Liver (tissue), 9 donors: ENCODE data around the gene DRAP1. TPM values are rescaled to one million over a fixed set of nuclear protein-coding genes. Genes with fewer than 3 reads are reported as not detected.
A peak's percentile ranks its signal among the peaks of the same experiment; 100 is the strongest.

Experiments used
- DNase-seq: peaks from one replicate; pipeline ENCODE4 v3.0.0-alpha.2; 2017; ENCODE audit warnings: low spot score
- H3K27ac ChIP-seq, 2 donors: one replicate each; pipeline ENCODE4 v1.7.0; 2013; ENCODE audit warnings: inconsistent platforms in 2 of 2, low read length in 2 of 2, control low read depth in 1 of 2, low read depth in 1 of 2, mild to moderate bottlenecking in 1 of 2
- H3K27me3 ChIP-seq, 4 donors: one replicate each; pipeline versions ENCODE4 v1.6.1 to v1.7.0; 2013; ENCODE audit warnings: low read length in 3 of 4, inconsistent platforms in 1 of 4, mild to moderate bottlenecking in 1 of 4, moderate library complexity in 1 of 4; ENCODE audit not compliant: control insufficient read depth in 4 of 4, insufficient read depth in 4 of 4
- H3K36me3 ChIP-seq, 4 donors: one replicate each; pipeline versions ENCODE4 v1.6.1 to v1.7.0; 2013; ENCODE audit warnings: low read length in 3 of 4, mild to moderate bottlenecking in 3 of 4, low read depth in 1 of 4, moderate library complexity in 1 of 4; ENCODE audit not compliant: control insufficient read depth in 4 of 4, insufficient read depth in 3 of 4
- H3K4me1 ChIP-seq, 4 donors: one replicate each; pipeline versions ENCODE4 v1.6.1 to v1.7.0; 2013; ENCODE audit warnings: low read length in 3 of 4, mild to moderate bottlenecking in 3 of 4, moderate library complexity in 1 of 4; ENCODE audit not compliant: control insufficient read depth in 4 of 4, insufficient read depth in 4 of 4
- H3K4me3 ChIP-seq, 3 donors: one replicate each; pipeline versions ENCODE4 v1.6.1 to v1.7.0; 2013; ENCODE audit warnings: low read length in 3 of 3, control low read depth in 1 of 3, low read depth in 1 of 3, mild to moderate bottlenecking in 1 of 3
- H3K9ac ChIP-seq, 2 donors: one replicate each; pipeline ENCODE4 v1.7.0; 2013; ENCODE audit warnings: low read length in 2 of 2, mild to moderate bottlenecking in 2 of 2, moderate library complexity in 2 of 2, control low read depth in 1 of 2, low read depth in 1 of 2
- H3K9me3 ChIP-seq, 4 donors: one replicate each; pipeline versions ENCODE4 v1.6.1 to v1.7.0; 2013; ENCODE audit warnings: low read length in 3 of 4; ENCODE audit not compliant: control insufficient read depth in 4 of 4
- ATF3 ChIP-seq: IDR thresholded peaks from 2 replicates; pipeline ENCODE4 v1.6.1; 2016; ENCODE audit warnings: antibody characterized with exemption
- CTCF ChIP-seq: fragments of 150-350 bp; IDR thresholded peaks from 2 replicates; pipeline ENCODE4 v1.5.1; 2017; ENCODE audit warnings: improper control_type of control experiment, low read depth, low read length; ENCODE audit not compliant: missing input control
- EGR1 ChIP-seq, 2 donors: IDR thresholded peaks; 2 replicates each; pipeline ENCODE4 v1.6.1; 2016 to 2018; ENCODE audit warnings: antibody characterized with exemption in 2 of 2, low read depth in 2 of 2
- FOXA1 ChIP-seq: IDR thresholded peaks from 2 replicates; pipeline ENCODE4 v1.6.1; 2016; ENCODE audit warnings: antibody characterized with exemption
- FOXA2 ChIP-seq: IDR thresholded peaks from 2 replicates; pipeline ENCODE4 v1.6.1; 2016; ENCODE audit warnings: antibody characterized with exemption
- NR2F2 ChIP-seq: IDR thresholded peaks from 2 replicates; pipeline ENCODE4 v1.6.1; 2016; ENCODE audit warnings: antibody characterized with exemption
- REST ChIP-seq: IDR thresholded peaks from 2 replicates; pipeline ENCODE4 v1.6.1; 2016; ENCODE audit warnings: antibody characterized with exemption, mild to moderate bottlenecking
- RXRA ChIP-seq, 2 donors: IDR thresholded peaks; 2 replicates each; pipeline ENCODE4 v1.6.1; 2017 to 2018; ENCODE audit warnings: antibody characterized with exemption in 2 of 2, mild to moderate bottlenecking in 1 of 2
- TAF1 ChIP-seq: conservative IDR thresholded peaks from 2 replicates; pipeline ENCODE4 v1.6.1; 2016; ENCODE audit warnings: antibody characterized with exemption, mild to moderate bottlenecking
- ZBTB33 ChIP-seq: IDR thresholded peaks from 2 replicates; pipeline ENCODE4 v1.6.1; 2016; ENCODE audit warnings: antibody characterized with exemption
- WGBS: extraction: QIAGEN DNeasy Blood & Tissue Kit; methylation state at CpG from one replicate; pipeline ENCODE4 v1.1.7; 2013; 5-methylcytosine and 5-hydroxymethylcytosine counted together
- polyA plus RNA-seq, 2 donors: library from polyadenylated mRNA; stranded (reverse) in 1 of 2; unstranded in 1 of 2; fragments of 200-250 nt in 1 of 2; fragments of >200 nt in 1 of 2; fragmentation: Nextera tagmentation in 1 of 2; extraction: Ambion mirVana in 1 of 2; gene quantifications; one replicate each; pipeline versions ENCODE4 v1.2.1 to v1.2.3, GENCODE V29; 2013 to 2015
- total RNA-seq, 2 donors: library from RNA; depleted of rRNA; stranded (reverse); fragments of >200 nt; gene quantifications; one replicate each; pipeline ENCODE4 v1.2.3, GENCODE V29; 2014
- donor health status: healthy.
- donor health status: healthy.
- donor health status: healthy.
- donor health status: healthy.
- donor health status: healthy.

DRAP1 gene
- total and polyA plus RNA-seq, 4 donors: 18.1 to 57.3 (median 42.3) TPM

- Histone ChIP-seq H3K36me3 (peaks cover 2 to 11% (median 3%) of the 10 kb centered on the region in 4 donors), H3K27me3 (no peaks in the 10 kb centered on the region), H3K4me1 (peaks cover 0 to 6% (median 0%) of the 10 kb centered on the region in 4 donors), H3K27ac (no peak overlapping the region), H3K4me3 (peak overlapping the region in 1 of 3 donors; percentile 6), H3K9ac (no peak overlapping the region), H3K9me3 (no peaks in the 10 kb centered on the region)
- no peak for DNase-seq
- WGBS: 78% methylated on average over 7 of the region's 7 CpGs
- no peak for TF ChIP-seq TAF1
- no peak for TF ChIP-seq CTCF
- no peak for TF ChIP-seq EGR1 (IDR thresholded peaks at IDR 0.05; ENCODE audit: low read depth in 2 of 2)
- no peak for TF ChIP-seq REST
- no peak for TF ChIP-seq FOXA2
- TF ChIP-seq RXRA (IDR thresholded peaks at IDR 0.05): no peak
- no peak for TF ChIP-seq ZBTB33
Observed at GRCh38 chr11:65880027-65880426, 39.2 kb upstream of the DRAP1 start.

DNA sequence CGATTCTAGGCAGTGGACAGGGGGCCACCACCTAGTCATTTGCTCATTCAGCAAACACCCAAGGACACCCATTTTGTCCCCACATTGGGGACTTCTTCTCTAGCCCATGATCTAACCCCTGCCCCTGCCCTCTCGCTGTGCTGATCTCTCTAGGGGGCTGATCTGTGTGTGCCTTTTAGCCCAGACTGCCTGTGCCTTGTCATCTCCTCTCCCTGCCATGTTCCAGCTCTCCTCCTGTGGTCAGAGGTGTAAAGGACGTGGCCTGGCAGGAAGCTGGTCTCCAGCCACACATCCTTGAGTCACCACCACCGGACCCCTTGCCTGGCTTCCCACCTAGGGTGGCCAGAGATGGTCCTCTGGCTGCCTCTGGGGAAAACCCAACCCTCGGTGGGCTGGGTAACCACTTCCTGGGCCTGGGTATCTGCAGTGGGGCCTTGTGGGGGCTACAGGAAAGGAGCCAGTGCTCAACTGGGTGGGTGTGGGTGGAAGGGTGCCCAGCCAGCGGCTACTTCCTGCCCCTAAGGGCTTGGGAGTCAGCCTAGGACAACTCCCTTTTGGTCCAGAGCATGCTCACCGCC, 38.3 kb upstream of the DRAP1 start:
- no peak overlapping the region for H3K27ac ChIP-seq
- H3K9me3 ChIP-seq: no peaks in the 10 kb centered on the region
- H3K4me1 ChIP-seq: peaks cover 0 to 9% (median 0%) of the 10 kb centered on the region in 4 donors
- no peak for DNase-seq
- H3K9ac ChIP-seq: no peak overlapping the region
- no peak overlapping the region for H3K4me3 ChIP-seq
- TF ChIP-seq REST (no peak), TAF1 (no peak), CTCF (no peak), NR2F2 (no peak), FOXA1 (no peak), ATF3 (no peak)
- H3K27me3 ChIP-seq: no peaks in the 10 kb centered on the region
- WGBS: 76% methylated on average over 7 of the region's 7 CpGs
- peaks cover 2 to 12% (median 3%) of the 10 kb centered on the region in 4 donors for H3K36me3 ChIP-seq
